SJSA1 (cell line): ENCODE data around the gene ECI1. TPM values are rescaled to one million over a fixed set of nuclear protein-coding genes. Genes with fewer than 3 reads are reported as not detected.

Experiments
- DNase-seq, 2 experiments: peaks; one replicate each; pipeline ENCODE4 v3.0.0-alpha.2; 2015 to 2020; ENCODE audit warnings: low spot score in 2 of 2, low read depth in 1 of 2
- H3K27ac ChIP-seq: fragments of 250-450 bp; sonication (Bioruptor Pico); 2 replicates; pipeline ENCODE4 v1.5.1; 2020; ENCODE audit warnings: mild to moderate bottlenecking, moderate library complexity
- H3K27me3 ChIP-seq: fragments of 250-450 bp; sonication (Bioruptor Pico); replicated peaks from 2 replicates; pipeline ENCODE4 v1.5.1; 2020; ENCODE audit warnings: mild to moderate bottlenecking, moderate library complexity
- H3K36me3 ChIP-seq: fragments of 250-450 bp; sonication (Bioruptor Pico); 2 replicates; pipeline ENCODE4 v1.5.1; 2020; ENCODE audit warnings: mild to moderate bottlenecking
- H3K4me1 ChIP-seq: fragments of 250-450 bp; sonication (Bioruptor Pico); replicated peaks from 2 replicates; pipeline ENCODE4 v1.6.1; 2021; ENCODE audit warnings: mild to moderate bottlenecking
- H3K4me3 ChIP-seq: fragments of 250-450 bp; sonication (Bioruptor Pico); 2 replicates; pipeline ENCODE4 v1.5.1; 2020; ENCODE audit warnings: mild to moderate bottlenecking
- H3K9me3 ChIP-seq: fragments of 250-450 bp; sonication (Bioruptor Pico); replicated peaks from 2 replicates; pipeline ENCODE4 v1.5.1; 2020; ENCODE audit warnings: mild to moderate bottlenecking
- total RNA-seq: library from RNA; depleted of rRNA; stranded (reverse); fragments of >200 nt; shearing (Covaris generic); gene quantifications from 2 replicates; pipeline ENCODE4 v1.2.3, GENCODE V29; 2014; rRNA removed

ECI1 gene
- total RNA-seq, 1 experiment from 2014 or later = 80.2 TPM

GRCh38 chr16:2190002-2190658, 61.3 kb downstream of the ECI1 start:
- H3K36me3 ChIP-seq = no peaks in the 10 kb centered on the region
- DNase-seq = no peak
- H3K27ac ChIP-seq = no peak overlapping the region
- H3K4me3 ChIP-seq = no peak overlapping the region
- no peaks in the 10 kb centered on the region for H3K9me3 ChIP-seq
- H3K27me3 ChIP-seq = peaks cover 13% of the 10 kb centered on the region
- no peaks in the 10 kb centered on the region for H3K4me1 ChIP-seq

Other genes starting within 250 kb of the ECI1 start
- gene ZNF598, start 241.8 kb downstream of the ECI1 start, total RNA-seq = 13.5 and 20.4 TPM in 2 replicates
- gene NPW, start 231.8 kb downstream of the ECI1 start, total RNA-seq = not detected in 2 replicates
- gene NHERF2, start 224.7 kb downstream of the ECI1 start, total RNA-seq = 50.2 and 57.3 TPM in 2 replicates
- gene NTHL1, start 203.8 kb downstream of the ECI1 start, total RNA-seq = 33.9 and 59.3 TPM in 2 replicates
- 36.9 and 51.9 TPM in 2 replicates for gene TSC2, start 203.6 kb downstream of the ECI1 start, total RNA-seq
- 60.4 and 97.9 TPM in 2 replicates for gene PKD1, start 115.7 kb downstream of the ECI1 start, total RNA-seq
- gene RAB26, start 103.0 kb downstream of the ECI1 start, total RNA-seq = 0.16 TPM in 1 of 2 replicates, not detected in the other
- gene TRAF7, start 95.8 kb downstream of the ECI1 start, total RNA-seq = 26.4 and 39.5 TPM in 2 replicates
- gene CASKIN1, start 55.0 kb downstream of the ECI1 start, total RNA-seq = not detected in 2 replicates
- gene MLST8, start 46.1 kb downstream of the ECI1 start, total RNA-seq = 25.3 and 34.1 TPM in 2 replicates
- gene BRICD5, start 40.7 kb downstream of the ECI1 start, total RNA-seq = 0.88 and 4.6 TPM in 2 replicates
- 37.8 and 47.1 TPM in 2 replicates for gene PGP, start 36.7 kb downstream of the ECI1 start, total RNA-seq
- 44.7 and 47.6 TPM in 2 replicates for gene E4F1, start 28.0 kb downstream of the ECI1 start, total RNA-seq
- gene DNASE1L2, start 15.1 kb downstream of the ECI1 start, total RNA-seq = 1.4 TPM in 2 replicates
- 122 and 164 TPM in 2 replicates for gene RNPS1, start 16.5 kb upstream of the ECI1 start, total RNA-seq
- gene ABCA3, start 89.1 kb upstream of the ECI1 start, total RNA-seq = 0.06 TPM in 1 of 2 replicates, not detected in the other
- gene CCNF, start 177.9 kb upstream of the ECI1 start, total RNA-seq = 43.4 and 48.2 TPM in 2 replicates
- 22.3 and 36.3 TPM in 2 replicates for gene TEDC2, start 208.5 kb upstream of the ECI1 start, total RNA-seq
- gene NTN3, start 219.7 kb upstream of the ECI1 start, total RNA-seq = 0.24 TPM in 1 of 2 replicates, not detected in the other
- 8.4 and 9.3 TPM in 2 replicates for gene TBC1D24, start 223.5 kb upstream of the ECI1 start, total RNA-seq